ENCODE measurements around the gene SLC26A4. TPM values are rescaled to one million over a fixed set of nuclear protein-coding genes. Genes with fewer than 3 reads are reported as not detected.

The SLC26A4 gene
- total RNA-seq, 1 donor from 2014 or later, result 0.57 TPM

GRCh38 chr7:107694386-107694785 lies 33.8 kb downstream of the SLC26A4 start:
- Histone ChIP-seq H3K36me3 (ENCODE audit: insufficient read depth, low read length) (no peaks in the 10 kb centered on the region), H3K4me3 (ENCODE audit: insufficient read depth, low read depth, low read length) (no peak overlapping the region), H3K4me1 (ENCODE audit: insufficient read depth, low read length) (peaks cover 40% of the 10 kb centered on the region), H2AFZ (ENCODE audit: low read depth, low read length) (no peak overlapping the region), H3K9ac (ENCODE audit: low read length) (no peak overlapping the region), H3K27me3 (ENCODE audit: insufficient read depth, low read length) (no peaks in the 10 kb centered on the region), H3K27ac (ENCODE audit: low read depth, low read length) (no peak overlapping the region), H3K4me2 (ENCODE audit: low read length) (peak overlapping the region; percentile 35), H3K79me2 (ENCODE audit: insufficient read depth, low read length) (no peaks in the 10 kb centered on the region), H3K9me3 (ENCODE audit: insufficient read depth, low read depth, low read length) (no peaks in the 10 kb centered on the region), H4K20me1 (ENCODE audit: insufficient read depth, low read length) (no peaks in the 10 kb centered on the region)
- Mint-ChIP-seq H3K36me3 (ENCODE audit: low read depth, unreplicated experiment) (no peaks in the 10 kb centered on the region), H3K4me1 (ENCODE audit: low read depth, unreplicated experiment) (peaks cover 20% of the 10 kb centered on the region), H3K27me3 (ENCODE audit: low read depth, unreplicated experiment) (no peaks in the 10 kb centered on the region), H3K27ac (ENCODE audit: unreplicated experiment) (no peak overlapping the region), H3K9me3 (ENCODE audit: unreplicated experiment) (no peaks in the 10 kb centered on the region), H3K4me3 (ENCODE audit: unreplicated experiment) (no peak overlapping the region)
- peak; percentile 56 for DNase-seq (ENCODE audit: low read depth)
- FAIRE-seq, result no peak
- TF ChIP-seq CTCF (IDR thresholded peaks at IDR 0.05; ENCODE audit: insufficient read depth, low read depth, low read length), result no peak
- no peak for TF ChIP-seq EZH2 (IDR thresholded peaks at IDR 0.05; ENCODE audit: insufficient read depth, low read length)

GRCh38 chr7:107696330-107696946 lies 35.8 kb downstream of the SLC26A4 start:
- TF ChIP-seq CTCF (IDR thresholded peaks at IDR 0.05; ENCODE audit: insufficient read depth, low read depth, low read length) (no peak), EZH2 (IDR thresholded peaks at IDR 0.05; ENCODE audit: insufficient read depth, low read length) (no peak)
- H3K4me1 ChIP-seq (ENCODE audit: insufficient read depth, low read length), result peaks cover 26% of the 10 kb centered on the region
- H3K27me3 Mint-ChIP-seq (ENCODE audit: low read depth, unreplicated experiment), result no peaks in the 10 kb centered on the region
- no peak overlapping the region for H3K27ac Mint-ChIP-seq (ENCODE audit: unreplicated experiment)
- H2AFZ ChIP-seq (ENCODE audit: low read depth, low read length), result no peak overlapping the region
- no peaks in the 10 kb centered on the region for H3K79me2 ChIP-seq (ENCODE audit: insufficient read depth, low read length)
- H3K9me3 Mint-ChIP-seq (ENCODE audit: unreplicated experiment), result no peaks in the 10 kb centered on the region
- H3K4me3 Mint-ChIP-seq (ENCODE audit: unreplicated experiment), result no peak overlapping the region
- no peak overlapping the region for H3K4me2 ChIP-seq (ENCODE audit: low read length)
- H3K36me3 Mint-ChIP-seq (ENCODE audit: low read depth, unreplicated experiment), result no peaks in the 10 kb centered on the region
- no peak for DNase-seq (ENCODE audit: low read depth)
- no peak overlapping the region for H3K9ac ChIP-seq (ENCODE audit: low read length)
- no peaks in the 10 kb centered on the region for H3K9me3 ChIP-seq (ENCODE audit: insufficient read depth, low read depth, low read length)
- no peak for FAIRE-seq
- no peak overlapping the region for H3K4me3 ChIP-seq (ENCODE audit: insufficient read depth, low read depth, low read length)
- H3K27me3 ChIP-seq (ENCODE audit: insufficient read depth, low read length), result no peaks in the 10 kb centered on the region
- H4K20me1 ChIP-seq (ENCODE audit: insufficient read depth, low read length), result no peaks in the 10 kb centered on the region
- H3K36me3 ChIP-seq (ENCODE audit: insufficient read depth, low read length), result no peaks in the 10 kb centered on the region
- peaks cover 18% of the 10 kb centered on the region for H3K4me1 Mint-ChIP-seq (ENCODE audit: low read depth, unreplicated experiment)
- no peak overlapping the region for H3K27ac ChIP-seq (ENCODE audit: low read depth, low read length)

- no peaks in the 10 kb centered on the region for H3K27me3 Mint-ChIP-seq (ENCODE audit: low read depth, unreplicated experiment)
- H3K36me3 Mint-ChIP-seq (ENCODE audit: low read depth, unreplicated experiment), result no peaks in the 10 kb centered on the region
- Histone ChIP-seq H2AFZ (ENCODE audit: low read depth, low read length) (no peak overlapping the region), H3K4me2 (ENCODE audit: low read length) (no peak overlapping the region), H4K20me1 (ENCODE audit: insufficient read depth, low read length) (no peaks in the 10 kb centered on the region), H3K9me3 (ENCODE audit: insufficient read depth, low read depth, low read length) (no peaks in the 10 kb centered on the region), H3K4me3 (ENCODE audit: insufficient read depth, low read depth, low read length) (no peak overlapping the region), H3K27me3 (ENCODE audit: insufficient read depth, low read length) (no peaks in the 10 kb centered on the region), H3K36me3 (ENCODE audit: insufficient read depth, low read length) (no peaks in the 10 kb centered on the region), H3K79me2 (ENCODE audit: insufficient read depth, low read length) (no peaks in the 10 kb centered on the region), H3K9ac (ENCODE audit: low read length) (no peak overlapping the region), H3K27ac (ENCODE audit: low read depth, low read length) (no peak overlapping the region), H3K4me1 (ENCODE audit: insufficient read depth, low read length) (peaks cover 17% of the 10 kb centered on the region)
- H3K9me3 Mint-ChIP-seq (ENCODE audit: unreplicated experiment), result no peaks in the 10 kb centered on the region
- no peak overlapping the region for H3K4me3 Mint-ChIP-seq (ENCODE audit: unreplicated experiment)
- DNase-seq (ENCODE audit: low read depth), result no peak
- no peak for TF ChIP-seq CTCF (IDR thresholded peaks at IDR 0.05; ENCODE audit: insufficient read depth, low read depth, low read length)
- no peak for TF ChIP-seq EZH2 (IDR thresholded peaks at IDR 0.05; ENCODE audit: insufficient read depth, low read length)
- peaks cover 12% of the 10 kb centered on the region for H3K4me1 Mint-ChIP-seq (ENCODE audit: low read depth, unreplicated experiment)
- H3K27ac Mint-ChIP-seq (ENCODE audit: unreplicated experiment), result no peak overlapping the region
- no peak for FAIRE-seq
Measured at GRCh38 chr7:107697321-107698049, 36.9 kb downstream of the SLC26A4 start.

All from astrocyte (in vitro differentiated cells and primary cell).